ENCODE data around the gene PAPPA2. TPM values are rescaled to one million over a fixed set of nuclear protein-coding genes. Genes with fewer than 3 reads are reported as not detected.

PAPPA2 gene
- total and polyA plus RNA-seq, 2 of the 8 experiments (the other 6 are each of a cell fraction or from before 2014, with no cell fraction given): 0.08 to 0.88 TPM

GRCh38 chr1:176522310-176522845 is 59.4 kb downstream of the PAPPA2 start:
- H2BK12ac ChIP-seq (ENCODE audit: low read depth, low read length): no peak overlapping the region
- no peak overlapping the region for H4K5ac ChIP-seq (ENCODE audit: insufficient read length, low read depth, low read length)
- no peaks in the 10 kb centered on the region for H3K4me1 ChIP-seq (replicated peaks in 1 of 4; ENCODE audit: control insufficient read depth in 3 of 4, insufficient read depth in 4 of 4, low read length in 3 of 4)
- POLR2A ChIA-PET (ENCODE audit: partially characterized antibody): no interaction called here
- H3K14ac ChIP-seq (ENCODE audit: insufficient read length): no peak overlapping the region
- no peaks in the 10 kb centered on the region for H3K79me2 ChIP-seq (ENCODE audit: control insufficient read depth in 1 of 2, insufficient read depth in 2 of 2, low read length in 2 of 2)
- no peak overlapping the region for H3K23ac ChIP-seq (ENCODE audit: insufficient read length)
- no peak overlapping the region for H2BK20ac ChIP-seq (ENCODE audit: low read length)
- no peak overlapping the region for H3K4ac ChIP-seq (replicated peaks; ENCODE audit: insufficient read length, low read depth, low read length)
- H3K27ac ChIP-seq (ENCODE audit: low read depth, low read length): no peak overlapping the region
- no peak overlapping the region for H4K8ac ChIP-seq (ENCODE audit: extremely low read depth, insufficient read depth, low read length)
- no peaks in the 10 kb centered on the region for H3K36me3 ChIP-seq (ENCODE audit: control insufficient read depth in 2 of 4, insufficient read depth in 4 of 4, low read length in 3 of 4)
- no peak overlapping the region for H3K4me2 ChIP-seq (ENCODE audit: insufficient read depth in 1 of 2, low read depth in 2 of 2, low read length in 2 of 2)
- no peak overlapping the region for H3K18ac ChIP-seq (ENCODE audit: extremely low read depth, low read length)
- H3K79me1 ChIP-seq (ENCODE audit: low read depth, low read length): no peaks in the 10 kb centered on the region
- WGBS, 2 experiments (ENCODE audit: extremely low coverage in 1 of 2, insufficient coverage in 1 of 2, insufficient read length in 1 of 2, insufficient replicate concordance in 2 of 2, low coverage in 1 of 2, low lambda C conversion rate in 2 of 2, missing lambda C conversion rate in 1 of 2): 77% methylated on average over 3 of the region's 3 CpGs; no CpG with 5 or more reads in 1 of the 2 experiments
- H4K91ac ChIP-seq (replicated peaks; ENCODE audit: insufficient read length, low read length): no peak overlapping the region
- H2AFZ ChIP-seq (ENCODE audit: low read length): no peak overlapping the region
- no peaks in the 10 kb centered on the region for H3K27me3 ChIP-seq (replicated peaks in 1 of 4; ENCODE audit: control insufficient read depth in 3 of 4, extremely low read depth in 1 of 4, insufficient read depth in 3 of 4, low read length in 3 of 4)
- no peak overlapping the region for H2AK5ac ChIP-seq (ENCODE audit: low read depth, low read length)
- H3K56ac ChIP-seq (replicated peaks; ENCODE audit: insufficient read length, low read depth, low read length): no peak overlapping the region
- TF ChIP-seq RNF2 (IDR thresholded peaks at IDR 0.05; ENCODE audit: borderline replicate concordance, low read depth, low read length, missing control alignments, poor library complexity, severe bottlenecking) (no peak), NANOG (IDR thresholded peaks at IDR 0.05; ENCODE audit: insufficient read depth, low read depth, low read length, poor library complexity, severe bottlenecking) (no peak), CHD2 (IDR thresholded peaks at IDR 0.05; ENCODE audit: low read length) (no peak), EP300 (IDR thresholded peaks at IDR 0.05; ENCODE audit: borderline replicate concordance in 1 of 2, low read depth in 2 of 2, low read length in 2 of 2) (no peak), SP2 (IDR thresholded peaks at IDR 0.05; ENCODE audit: low read length) (no peak), JUN (IDR thresholded peaks at IDR 0.05; ENCODE audit: low read depth, low read length) (no peak), YY1 (IDR thresholded peaks at IDR 0.05; ENCODE audit: low read depth, low read length) (no peak), JUND (IDR thresholded peaks at IDR 0.05; ENCODE audit: low read length) (no peak), MAFK (IDR thresholded peaks at IDR 0.05; ENCODE audit: low read depth, low read length) (no peak), ASH2L (IDR thresholded peaks at IDR 0.05; ENCODE audit: low read length) (no peak), CREB1 (IDR thresholded peaks at IDR 0.05) (no peak), SAP30 (IDR thresholded peaks at IDR 0.05; ENCODE audit: insufficient read depth, insufficient replicate concordance, low read length) (no peak), KDM5A (IDR thresholded peaks at IDR 0.05; ENCODE audit: low read length) (no peak)
- FAIRE-seq (no peak), DNase-seq (ENCODE audit: low read depth in 1 of 2, low spot score in 2 of 2) (no peak)
- no peak overlapping the region for H3K9ac ChIP-seq (replicated peaks in 1 of 4; ENCODE audit: extremely low read depth in 1 of 4, low read depth in 3 of 4, low read length in 3 of 4)
- H2BK120ac ChIP-seq (replicated peaks; ENCODE audit: low read depth, low read length): no peak overlapping the region
- H3K4me3 ChIP-seq (ENCODE audit: extremely low read depth in 1 of 4, insufficient read depth in 2 of 4, low read depth in 3 of 4, low read length in 4 of 4): no peak overlapping the region
- no peaks in the 10 kb centered on the region for H4K20me1 ChIP-seq (replicated peaks in 1 of 2; ENCODE audit: control insufficient read depth in 1 of 2, insufficient read depth in 2 of 2, low read length in 2 of 2)
- no peak overlapping the region for H2BK5ac ChIP-seq (ENCODE audit: low read depth, low read length)
- CTCF ChIA-PET (ENCODE audit: partially characterized antibody): interaction anchor here (1.0 to 1.6 kb wide), 2 partner anchors 14 to 23 kb away, joined by 3 to 4 read pairs; no protein-coding TSS in a partner anchor
- H3K9me3 ChIP-seq (ENCODE audit: insufficient read depth in 2 of 2, low read depth in 1 of 2, low read length in 1 of 2): no peaks in the 10 kb centered on the region
- no peaks in the 10 kb centered on the region for H3K23me2 ChIP-seq (ENCODE audit: low read depth, low read length)
- no peak overlapping the region for H2BK15ac ChIP-seq (ENCODE audit: low read length)
